Hematopoietic multipotent progenitor cell treated with erythropoietin and hydrocortisone succinate and interleukin-3 and kit ligand, for 15 days (in vitro differentiated cells): Measurements from ENCODE around the gene TPRX1.
A peak's percentile ranks its signal among the peaks of the same experiment; 100 is the strongest.
"Not testable (repeated sequence)": the region's sequence is repeated elsewhere in the genome, so short reads cannot be mapped to it uniquely, and the experiment has no call there.

Experiments
- DNase-seq: peaks from one replicate; pipeline ENCODE4 v3.0.0-alpha.2; 2015; ENCODE audit warnings: low spot score

TPRX1 gene

GRCh38 chr19:47804451-47804850 lies at the start of gene TPRX1:
TSS of gene TPRX1 (minus strand) at chr19:47804551. CDS start at chr19:47804539, 12 bp downstream.
- not testable (repeated sequence) for DNase-seq

- DNase-seq: no peak
Measured at GRCh38 chr19:47853003-47853402, 48.7 kb upstream of the TPRX1 start.

GRCh38 chr19:47848823-47849473 lies 44.6 kb upstream of the TPRX1 start:
- DNase-seq: no peak

- no peak for DNase-seq
Measured at GRCh38 chr19:47848425-47848822, 44.1 kb upstream of the TPRX1 start.

GRCh38 chr19:47842941-47843340 lies 38.6 kb upstream of the TPRX1 start:
- DNase-seq: no peak

GRCh38 chr19:47839913-47840312 lies 35.6 kb upstream of the TPRX1 start:
- DNase-seq: no peak

GRCh38 chr19:47839411-47839810 lies 35.1 kb upstream of the TPRX1 start:
- no peak for DNase-seq

- no peak for DNase-seq
Measured at GRCh38 chr19:47836038-47836437, 31.7 kb upstream of the TPRX1 start.

GRCh38 chr19:47832723-47833122 lies 28.4 kb upstream of the TPRX1 start:
- no peak for DNase-seq

- no peak for DNase-seq
Measured at GRCh38 chr19:47826800-47827199, 22.4 kb upstream of the TPRX1 start.

GRCh38 chr19:47824396-47824795 lies 20.0 kb upstream of the TPRX1 start:
- no peak for DNase-seq

GRCh38 chr19:47821460-47822020 lies 17.2 kb upstream of the TPRX1 start, which contains the start of gene CRX:
TSS of gene CRX (plus strand) at chr19:47821937. CDS start at chr19:47834444, 12,507 bp downstream.
- DNase-seq: no peak

GRCh38 chr19:47820410-47820809 lies 16.1 kb upstream of the TPRX1 start:
- no peak for DNase-seq

GRCh38 chr19:47819858-47820257 lies 15.5 kb upstream of the TPRX1 start:
- DNase-seq: no peak

- DNase-seq: not testable (repeated sequence)
Measured at GRCh38 chr19:47818221-47818620, 13.9 kb upstream of the TPRX1 start.

- DNase-seq: not testable (repeated sequence)
Measured at GRCh38 chr19:47816270-47816669, 11.9 kb upstream of the TPRX1 start.

GRCh38 chr19:47813995-47814328 lies 9.6 kb upstream of the TPRX1 start:
- no peak for DNase-seq

GRCh38 chr19:47813304-47813994 lies 9.1 kb upstream of the TPRX1 start:
- peak; percentile 68 for DNase-seq

- no peak for DNase-seq
Measured at GRCh38 chr19:47806435-47806834, 2.1 kb upstream of the TPRX1 start.

- no peak for DNase-seq
Measured at GRCh38 chr19:47805313-47805712, 962 bp upstream of the TPRX1 start.

- not testable (repeated sequence) for DNase-seq
Measured at GRCh38 chr19:47803671-47804070, 680 bp downstream of the TPRX1 start.

- not testable (repeated sequence) for DNase-seq
Measured at GRCh38 chr19:47803148-47803547, 1.2 kb downstream of the TPRX1 start.

GRCh38 chr19:47802521-47803043 lies 1.8 kb downstream of the TPRX1 start:
- DNase-seq: no peak
